Adrenal gland (tissue), 12 donors: ENCODE results near the gene RPL27A. TPM values are rescaled to one million over a fixed set of nuclear protein-coding genes. Genes with fewer than 3 reads are reported as not detected.

Experiments
- DNase-seq, 7 donors: peaks; one replicate each; pipeline ENCODE4 v3.0.0-alpha.2; 2019 to 2020
- H3K27ac ChIP-seq, 5 donors: fragments of 200-600 bp; sonication (generic) in 4 of 5; 1 replicate in 3 of 5; 2 replicates in 2 of 5; pipeline versions ENCODE4 v1.5.1 to v1.8.0; 2016 to 2020; ENCODE audit warnings: mild to moderate bottlenecking in 1 of 5
- H3K27me3 ChIP-seq: fragments of 200-600 bp; 2 replicates; pipeline ENCODE4 v1.8.0; 2021
- H3K36me3 ChIP-seq, 2 donors: fragments of 200-600 bp; replicated peaks in 1 of 2; 1 replicate in 1 of 2; 2 replicates in 1 of 2; pipeline versions ENCODE4 v1.5.1 to v1.8.0; 2018 to 2022
- H3K4me1 ChIP-seq, 2 donors: fragments of 200-600 bp; replicated peaks in 1 of 2; 1 replicate in 1 of 2; 2 replicates in 1 of 2; pipeline versions ENCODE4 v1.5.1 to v1.8.0; 2018 to 2021
- H3K4me3 ChIP-seq, 4 donors: fragments of 200-600 bp; sonication (generic) in 3 of 4; one replicate each; pipeline ENCODE4 v1.5.1; 2016 to 2018
- H3K9me3 ChIP-seq, 3 donors: fragments of 200-600 bp; sonication (generic) in 1 of 3; replicated peaks in 1 of 3; 1 replicate in 2 of 3; 2 replicates in 1 of 3; pipeline versions ENCODE4 v1.5.1 to v1.8.0; 2016 to 2021
- CTCF ChIP-seq, 6 experiments: fragments of 450-650 bp in 4 of 6; fragments of 200-600 bp in 2 of 6; sonication (generic) in 1 of 6; IDR thresholded peaks; 1 replicate in 5 of 6; 2 replicates in 1 of 6; pipeline versions ENCODE4 v1.5.1 to v1.8.0; 2016 to 2021; ENCODE audit warnings: antibody characterized with exemption in 6 of 6, mild to moderate bottlenecking in 2 of 6, moderate library complexity in 1 of 6
- POLR2A ChIP-seq, 2 donors: fragments of 450-650 bp; IDR thresholded peaks; one replicate each; pipeline ENCODE4 v1.6.1; 2017; ENCODE audit warnings: antibody characterized with exemption in 2 of 2, mild to moderate bottlenecking in 2 of 2, moderate library complexity in 1 of 2
- WGBS, 4 donors: extraction: QIAGEN DNeasy Blood & Tissue Kit in 2 of 4; methylation state at CpG; one replicate each; pipeline versions ENCODE4 v1.1.5 to v1.1.7; 2013 to 2017; 5-methylcytosine and 5-hydroxymethylcytosine counted together
- intact Hi-C, 2 donors: fragments of 100-400 bp; cut with DNase I; formaldehyde crosslinking; loops; one replicate each; pipeline versions ENCODE4 v1.14.1 to v1.15.0; 2022 to 2023
- polyA plus RNA-seq, 3 donors: library from polyadenylated mRNA; stranded (reverse); fragments of 200-250 nt in 2 of 3; fragments of 350-450 nt in 1 of 3; fragmentation: Illumina TruSeq in 1 of 3; extraction: RNeasy Lipid Tissue Mini Kit (QIAGEN cat#74804) in 1 of 3; gene quantifications; one replicate each; pipeline ENCODE4 v1.2.3, GENCODE V29; 2013 to 2014
- total RNA-seq, 9 donors: library from RNA; depleted of rRNA in 4 of 9; stranded (reverse); fragments of >200 nt in 4 of 9; fragments of 120-200 nt in 1 of 9; fragmentation: NEBNext Ultra II Directional in 1 of 9; extraction: Animal tissue kit (Norgen Biotek cat#: 25700) in 1 of 9; gene quantifications; one replicate each; pipeline versions ENCODE4 v1.1.0 to v1.2.4, GENCODE V29; 2013 to 2023
- donor health status: healthy with polysubstance abuse.
- donor health status: Bipolar disorder and iron deficiency.
- donor health status: DM: yes; HTN: yes; CAD: no.
- donor health status: DM: no; HTN: no; CAD: no.
- donor health status: DM: no; HTN: no; CAD: no.
- donor health status: DM: yes; HTN: yes; CAD: no.

The RPL27A gene
- total and polyA plus RNA-seq, 12 donors, result 668 to 3,013 (median 1,139) TPM

DNA sequence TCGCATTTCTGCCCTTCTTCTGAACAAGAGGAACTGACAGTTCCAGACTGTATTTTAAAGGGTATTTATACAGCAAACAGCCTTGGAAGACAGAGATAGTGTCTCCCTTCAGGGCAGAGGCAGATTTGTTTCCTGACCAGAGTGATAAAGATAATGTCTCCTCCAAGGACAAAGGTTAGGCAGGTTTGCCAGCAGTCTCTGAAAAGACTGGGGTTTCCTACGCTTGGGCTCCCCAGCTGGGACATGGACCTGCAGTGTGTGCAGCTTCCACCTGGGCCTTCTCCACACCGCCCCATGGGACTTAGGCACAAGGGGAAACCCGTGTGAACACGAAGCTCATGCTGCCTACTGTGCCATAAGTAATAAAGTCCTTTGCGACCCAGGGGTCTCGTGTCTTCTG lies 42.1 kb downstream of the RPL27A start:
- peak overlapping the region in 3 of 5 donors; percentile 4 to 90 (median 16) for H3K27ac ChIP-seq
- 41 to 69% (median 63%) methylated on average over 5 to 7 of the region's 7 CpGs for WGBS, 4 donors

GRCh38 chr11:8726395-8726794 lies 43.8 kb downstream of the RPL27A start:
- no peak overlapping the region for H3K4me3 ChIP-seq
- 65 to 76% (median 70%) methylated on average over 4 of the region's 4 CpGs for WGBS, 4 donors
- no peaks in the 10 kb centered on the region for H3K27me3 ChIP-seq
- peaks cover 30 to 59% of the 10 kb centered on the region in 2 donors for H3K4me1 ChIP-seq
- H3K36me3 ChIP-seq, result peaks cover 0 to 30% of the 10 kb centered on the region in 2 donors
- TF ChIP-seq POLR2A (IDR thresholded peaks at IDR 0.05) (no peak), CTCF (IDR thresholded peaks at IDR 0.05) (no peak)
- H3K9me3 ChIP-seq, result no peaks in the 10 kb centered on the region
- H3K27ac ChIP-seq, result no peak overlapping the region
- intact Hi-C loops, result no loop called here
- no peak for DNase-seq

More for the DNA sequence above, 42.1 kb downstream of the RPL27A start:
- DNase-seq, result no peak
- intact Hi-C loops, result no loop called here
- TF ChIP-seq POLR2A (IDR thresholded peaks at IDR 0.05), result no peak
- no peak for TF ChIP-seq CTCF (IDR thresholded peaks at IDR 0.05)
- H3K4me3 ChIP-seq, result no peak overlapping the region
- no peaks in the 10 kb centered on the region for H3K9me3 ChIP-seq
- H3K27me3 ChIP-seq, result no peaks in the 10 kb centered on the region
- H3K36me3 ChIP-seq, result peaks cover 0 to 17% of the 10 kb centered on the region in 2 donors
- H3K4me1 ChIP-seq, result peaks cover 35 to 74% of the 10 kb centered on the region in 2 donors

DNA sequence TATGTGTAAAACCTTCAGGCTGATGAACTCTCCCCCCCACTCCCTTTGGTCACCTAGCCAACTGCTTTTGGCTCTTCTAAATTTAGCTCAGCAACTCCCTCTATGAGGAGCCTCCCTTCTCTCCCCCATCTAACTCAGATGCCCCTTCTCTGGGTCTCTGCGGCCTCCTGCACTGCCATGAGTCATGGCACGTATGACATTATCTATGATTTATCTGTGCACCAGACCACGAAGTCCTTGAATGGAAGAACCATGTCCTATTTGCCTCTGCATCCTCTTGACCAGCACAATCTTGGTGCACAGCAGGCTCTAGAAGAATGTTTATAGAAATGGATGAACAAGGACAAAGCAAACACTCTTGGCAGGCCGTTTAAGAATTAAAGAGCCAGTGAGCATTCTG lies 46.0 kb downstream of the RPL27A start:
- WGBS, 4 donors, result 11 to 27% (median 24%) methylated on average over 4 of the region's 4 CpGs
- TF ChIP-seq CTCF (IDR thresholded peaks at IDR 0.05) (no peak), POLR2A (IDR thresholded peaks at IDR 0.05) (peak in 1 of 2 donors; percentile 25)
- peak overlapping the region in 3 of 5 donors; percentile 33 to 87 (median 52) for H3K27ac ChIP-seq

GRCh38 chr11:8729067-8729466 lies 46.5 kb downstream of the RPL27A start:
- peak overlapping the region in 4 of 5 donors; percentile 16 to 87 (median 42) for H3K27ac ChIP-seq
- DNase-seq, result no peak
- intact Hi-C loops, result no loop called here
- H3K36me3 ChIP-seq, result peaks cover 0 to 30% of the 10 kb centered on the region in 2 donors
- 79 to 85% (median 82%) methylated on average over 6 of the region's 6 CpGs for WGBS, 4 donors
- TF ChIP-seq POLR2A (IDR thresholded peaks at IDR 0.05) (no peak), CTCF (IDR thresholded peaks at IDR 0.05) (no peak)
- no peaks in the 10 kb centered on the region for H3K27me3 ChIP-seq
- H3K4me3 ChIP-seq, result no peak overlapping the region
- peaks cover 52 to 63% of the 10 kb centered on the region in 2 donors for H3K4me1 ChIP-seq
- H3K9me3 ChIP-seq, result no peaks in the 10 kb centered on the region

More for the DNA sequence above, 46.0 kb downstream of the RPL27A start:
- intact Hi-C loops, result no loop called here
- peak in 6 of 7 donors; percentile 43 to 78 (median 62) for DNase-seq
- peaks cover 52 to 63% of the 10 kb centered on the region in 2 donors for H3K4me1 ChIP-seq
- no peaks in the 10 kb centered on the region for H3K9me3 ChIP-seq
- no peaks in the 10 kb centered on the region for H3K27me3 ChIP-seq
- H3K4me3 ChIP-seq, result no peak overlapping the region
- H3K36me3 ChIP-seq, result peaks cover 0 to 30% of the 10 kb centered on the region in 2 donors
